IPS-18c (cell line): Measurements from ENCODE around the gene PROX2.
A peak's percentile ranks its signal among the peaks of the same experiment; 100 is the strongest.

ENCODE experiments used
- H3K4me3 ChIP-seq: 2 replicates; pipeline ENCODE4 v1.7.0; 2013; ENCODE audit warnings: low read depth, mild to moderate bottlenecking, low read length, moderate library complexity; ENCODE audit not compliant: insufficient read depth
- H3K9me3 ChIP-seq: one replicate; pipeline ENCODE4 v1.6.1; 2013; ENCODE audit warnings: mild to moderate bottlenecking, low read length, moderate library complexity; ENCODE audit not compliant: control insufficient read depth, insufficient read depth

PROX2 gene

GRCh38 chr14:74875941-74876913, at the start of gene PROX2:
Gene PROX2 (minus strand): TSS chr14:74876145. CDS start chr14:74863834, 12,311 bp downstream.
- no peak within 1 kb of the TSS for H3K4me3 ChIP-seq
- no peaks in the 10 kb centered on the region for H3K9me3 ChIP-seq

- H3K9me3 ChIP-seq: no peaks in the 10 kb centered on the region
- no peak overlapping the region for H3K4me3 ChIP-seq
Measured at GRCh38 chr14:74924061-74924460, 48.1 kb upstream of the PROX2 start.

GRCh38 chr14:74922752-74923401, 46.9 kb upstream of the PROX2 start, which contains the start of gene RPS6KL1:
Gene RPS6KL1 (minus strand): TSS chr14:74923260. CDS start chr14:74921541, 1,719 bp downstream.
- H3K9me3 ChIP-seq: no peaks in the 10 kb centered on the region
- peak within 1 kb of the TSS; percentile 91 for H3K4me3 ChIP-seq

- Histone ChIP-seq H3K9me3 (no peaks in the 10 kb centered on the region), H3K4me3 (peak overlapping the region; percentile 91)
Measured at GRCh38 chr14:74921987-74922751, 46.2 kb upstream of the PROX2 start.

- no peaks in the 10 kb centered on the region for H3K9me3 ChIP-seq
- no peak overlapping the region for H3K4me3 ChIP-seq
Measured at GRCh38 chr14:74921053-74921620, 45.2 kb upstream of the PROX2 start.

- no peak overlapping the region for H3K4me3 ChIP-seq
Measured at GRCh38 chr14:74920281-74920680, 44.3 kb upstream of the PROX2 start.

GRCh38 chr14:74919421-74920165, 43.6 kb upstream of the PROX2 start:
- Histone ChIP-seq H3K4me3 (no peak overlapping the region), H3K9me3 (no peaks in the 10 kb centered on the region)

More at GRCh38 chr14:74920281-74920680, 44.3 kb upstream of the PROX2 start:
- no peaks in the 10 kb centered on the region for H3K9me3 ChIP-seq

GRCh38 chr14:74918380-74918779, 42.4 kb upstream of the PROX2 start:
- no peaks in the 10 kb centered on the region for H3K9me3 ChIP-seq
- no peak overlapping the region for H3K4me3 ChIP-seq

- Histone ChIP-seq H3K9me3 (no peaks in the 10 kb centered on the region), H3K4me3 (no peak overlapping the region)
Measured at GRCh38 chr14:74917646-74918081, 41.7 kb upstream of the PROX2 start.

GRCh38 chr14:74917178-74917543, 41.2 kb upstream of the PROX2 start:
- Histone ChIP-seq H3K4me3 (no peak overlapping the region), H3K9me3 (no peaks in the 10 kb centered on the region)

- Histone ChIP-seq H3K4me3 (no peak overlapping the region), H3K9me3 (no peaks in the 10 kb centered on the region)
Measured at GRCh38 chr14:74915826-74916225, 39.9 kb upstream of the PROX2 start.

- Histone ChIP-seq H3K9me3 (no peaks in the 10 kb centered on the region), H3K4me3 (no peak overlapping the region)
Measured at GRCh38 chr14:74915426-74915825, 39.5 kb upstream of the PROX2 start.

- Histone ChIP-seq H3K9me3 (no peaks in the 10 kb centered on the region), H3K4me3 (no peak overlapping the region)
Measured at GRCh38 chr14:74913986-74914573, 38.1 kb upstream of the PROX2 start.

- Histone ChIP-seq H3K4me3 (no peak overlapping the region), H3K9me3 (no peaks in the 10 kb centered on the region)
Measured at GRCh38 chr14:74913393-74913910, 37.5 kb upstream of the PROX2 start.

- H3K9me3 ChIP-seq: no peaks in the 10 kb centered on the region
Measured at GRCh38 chr14:74912801-74913200, 36.9 kb upstream of the PROX2 start.

GRCh38 chr14:74912111-74912510, 36.2 kb upstream of the PROX2 start:
- no peak overlapping the region for H3K4me3 ChIP-seq
- H3K9me3 ChIP-seq: no peaks in the 10 kb centered on the region

More at GRCh38 chr14:74912801-74913200, 36.9 kb upstream of the PROX2 start:
- no peak overlapping the region for H3K4me3 ChIP-seq
